HuH-7.5 (cell line): ENCODE measurements around the gene STXBP5.

Experiments
- DNase-seq: peaks from one replicate; pipeline ENCODE4 v3.0.0; 2011; ENCODE audit warnings: low spot score

Gene STXBP5

DNA sequence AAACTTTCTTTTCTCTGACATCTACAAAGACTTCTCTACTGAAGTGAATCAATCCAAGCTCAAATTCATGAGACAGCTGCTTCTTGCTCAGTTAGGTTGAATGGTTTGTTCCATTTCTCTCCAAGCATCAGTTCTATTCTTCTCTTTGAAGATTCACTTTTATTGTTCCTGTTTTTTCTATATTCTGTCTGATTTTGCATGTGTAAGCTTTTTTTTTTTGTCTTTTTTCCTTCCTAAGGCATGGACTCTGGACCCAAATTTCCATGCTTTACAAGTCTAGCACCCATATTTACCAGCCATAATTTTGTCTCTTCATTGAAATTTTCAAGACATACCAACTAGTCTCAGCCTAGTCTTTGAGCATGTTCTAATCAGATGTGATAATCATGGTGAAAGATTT is 25.9 kb upstream of the STXBP5 start:
- no peak for DNase-seq

DNA sequence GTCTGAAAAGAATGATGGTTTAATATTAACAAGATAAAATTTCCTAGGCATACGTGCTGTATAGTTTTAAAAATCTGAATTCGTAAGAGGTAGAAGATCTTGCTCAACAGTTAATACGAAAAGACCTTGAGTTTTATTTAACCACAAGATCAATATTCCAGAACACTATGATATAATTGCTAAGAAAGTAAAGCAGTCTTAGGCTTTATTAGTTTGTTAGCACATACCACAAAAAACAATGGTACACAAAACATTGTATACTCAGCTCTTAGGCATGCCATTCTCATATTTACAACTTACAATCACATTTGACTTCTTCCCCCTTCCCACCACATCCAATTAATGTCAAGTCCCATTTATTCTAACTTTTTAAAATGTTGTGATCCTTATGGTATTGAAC is 24.4 kb upstream of the STXBP5 start:
- no peak for DNase-seq

DNA sequence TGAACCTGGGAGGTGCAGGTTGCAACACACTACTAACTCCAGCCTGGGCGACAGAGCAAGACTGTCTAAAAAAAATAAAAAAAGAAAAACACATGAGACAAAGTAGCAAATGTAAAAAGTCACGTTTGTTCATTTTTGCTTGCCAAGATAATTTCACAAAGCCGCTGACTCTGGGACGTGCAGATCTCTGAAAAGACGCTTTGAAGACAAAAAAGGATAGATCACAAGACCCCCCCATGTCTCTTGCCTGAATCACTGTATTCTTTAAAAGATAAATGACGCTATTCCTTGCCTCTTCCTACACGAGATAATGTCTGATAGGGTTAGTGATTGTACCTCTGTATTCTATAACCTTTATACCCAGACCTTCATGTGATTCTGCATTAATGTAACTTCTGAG is 23.3 kb upstream of the STXBP5 start:
- DNase-seq, result no peak

DNA sequence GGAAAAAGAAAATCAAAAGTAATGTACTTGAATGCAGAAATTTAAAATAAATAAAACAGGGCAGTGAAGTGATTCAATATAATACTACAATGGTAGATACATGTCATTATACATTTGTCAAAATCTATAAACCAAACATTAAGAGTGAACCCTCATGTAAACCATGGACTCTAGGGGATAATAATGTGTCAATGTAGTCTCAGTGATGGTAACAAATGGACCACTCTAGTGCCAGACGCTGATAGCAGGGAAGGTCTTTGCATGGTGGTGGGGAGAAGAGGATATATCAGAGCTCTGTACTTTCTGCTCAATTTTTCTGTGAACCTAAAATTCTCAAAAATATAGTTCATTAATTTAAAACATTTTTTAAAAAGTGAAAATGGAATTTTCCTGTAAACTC is 19.8 kb upstream of the STXBP5 start:
- no peak for DNase-seq

DNA sequence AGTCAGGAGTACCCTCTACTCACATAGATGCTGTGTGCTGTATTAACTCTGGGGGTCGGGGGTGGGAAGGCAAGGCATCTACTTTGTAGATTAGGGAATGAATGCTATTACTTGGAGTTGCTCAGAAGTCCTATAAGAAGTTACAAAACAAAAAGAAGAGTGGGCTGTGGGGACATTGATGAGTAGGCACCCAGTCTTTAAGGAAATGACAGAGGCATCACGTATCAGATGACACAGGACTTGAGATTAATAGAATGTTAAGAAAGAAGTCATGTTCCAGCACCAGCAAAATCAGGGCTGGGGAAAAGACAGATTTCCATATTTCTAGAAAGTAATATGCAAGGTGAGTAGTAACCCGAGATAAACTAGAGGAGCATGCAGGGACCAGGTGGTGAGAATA is 19.0 kb upstream of the STXBP5 start:
- no peak for DNase-seq

DNA sequence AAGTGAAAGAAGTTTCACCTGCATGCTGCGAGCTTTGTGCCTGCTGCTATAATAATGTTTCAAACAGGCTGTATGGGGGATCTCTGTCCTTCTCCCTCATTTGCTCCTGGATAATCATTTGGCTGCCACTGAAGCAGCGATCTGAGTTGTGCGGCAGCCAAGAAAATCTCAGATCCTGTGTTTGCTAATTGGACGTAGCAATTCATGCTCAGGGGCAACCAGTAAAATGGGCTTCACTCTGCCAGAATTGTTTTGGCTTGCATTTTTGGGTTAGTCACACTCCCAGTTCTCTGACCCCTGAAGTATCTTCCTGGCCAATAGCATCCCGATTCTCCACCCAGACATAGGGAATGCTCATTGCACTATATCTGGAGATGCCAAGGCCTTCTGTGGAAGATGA is 13.7 kb upstream of the STXBP5 start:
- DNase-seq, result no peak

DNA sequence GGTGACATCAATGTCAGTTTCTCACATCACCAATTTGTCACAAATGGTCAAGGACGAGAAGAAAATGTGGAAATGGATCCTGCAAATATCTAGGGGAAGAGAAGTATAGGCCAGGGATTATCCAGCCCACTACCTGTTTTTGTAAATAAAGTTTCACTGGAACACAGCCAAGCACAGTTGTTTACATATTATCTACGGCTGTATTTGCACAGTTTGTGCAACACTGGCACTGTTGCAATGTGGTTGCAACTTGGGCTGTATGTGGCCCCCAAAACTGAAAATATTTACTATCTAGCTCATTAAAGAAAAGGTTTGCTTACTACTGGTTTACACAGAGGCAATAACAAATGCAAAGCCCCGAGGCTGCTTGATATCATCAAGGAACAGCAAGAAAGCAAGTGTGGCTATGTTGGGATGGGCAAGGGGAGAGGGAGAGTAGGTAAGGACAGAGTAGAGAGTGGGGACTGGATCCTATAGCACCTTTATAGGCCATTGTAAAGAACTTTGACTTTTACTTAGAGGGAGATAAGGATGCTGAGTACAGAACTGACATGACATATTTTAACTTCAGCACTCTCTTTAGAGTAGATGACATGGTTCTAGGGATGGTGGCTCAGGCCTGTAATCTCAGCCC is 11.8 kb upstream of the STXBP5 start:
- no peak for DNase-seq

DNA sequence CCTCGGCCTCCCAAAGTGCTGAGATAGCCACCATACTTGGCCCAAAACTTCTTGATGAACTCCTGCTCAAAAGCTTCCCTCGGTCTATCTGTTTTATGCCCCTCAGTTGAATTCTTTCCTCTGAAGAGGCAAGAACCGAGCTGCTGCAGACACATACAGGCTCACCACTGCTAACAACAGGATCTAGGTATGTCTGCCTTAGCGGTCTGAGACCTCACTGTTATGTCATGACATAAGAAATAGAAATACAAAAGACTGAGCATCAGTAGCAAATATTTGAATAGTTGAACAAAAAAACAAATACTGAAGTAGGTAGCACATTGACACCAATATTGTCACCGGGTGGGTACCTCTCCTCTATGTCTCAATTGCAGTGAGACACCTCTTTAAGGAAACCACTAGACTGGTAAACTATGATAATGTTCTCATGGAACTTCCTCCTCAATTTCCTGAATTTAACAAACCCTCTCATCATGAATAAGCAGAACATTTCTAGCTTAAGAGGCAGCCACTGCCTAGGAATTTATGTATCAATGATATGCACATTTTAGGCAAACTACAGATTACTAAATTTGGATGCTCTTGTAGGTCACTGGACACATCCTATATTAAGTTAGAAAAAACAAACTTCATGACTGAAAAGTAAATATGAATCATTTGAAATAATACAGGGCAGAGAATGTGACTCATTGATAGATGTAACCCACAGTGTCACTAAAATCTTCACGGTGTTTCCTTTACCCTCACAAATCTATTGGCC is 9.4 kb upstream of the STXBP5 start:
- DNase-seq, result no peak

DNA sequence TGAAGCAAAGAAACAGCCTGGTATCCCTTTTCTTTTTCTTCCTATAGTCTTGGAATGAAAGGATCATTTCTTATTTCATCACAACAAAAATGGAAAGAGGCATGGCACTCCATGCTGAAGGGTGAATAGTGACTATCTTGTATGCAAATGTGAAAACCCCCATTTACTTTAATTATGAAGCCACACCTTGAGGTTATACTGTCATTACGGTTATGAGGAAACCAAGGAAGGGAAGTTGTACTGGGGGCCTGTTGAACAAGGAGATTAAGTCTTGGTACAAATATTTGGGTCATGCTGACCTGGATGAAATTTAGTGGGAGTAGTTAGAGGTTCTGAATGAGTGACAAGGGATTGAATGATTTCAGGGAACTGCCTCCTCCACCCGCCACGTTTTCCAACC is 8.7 kb upstream of the STXBP5 start:
- DNase-seq, result no peak

DNA sequence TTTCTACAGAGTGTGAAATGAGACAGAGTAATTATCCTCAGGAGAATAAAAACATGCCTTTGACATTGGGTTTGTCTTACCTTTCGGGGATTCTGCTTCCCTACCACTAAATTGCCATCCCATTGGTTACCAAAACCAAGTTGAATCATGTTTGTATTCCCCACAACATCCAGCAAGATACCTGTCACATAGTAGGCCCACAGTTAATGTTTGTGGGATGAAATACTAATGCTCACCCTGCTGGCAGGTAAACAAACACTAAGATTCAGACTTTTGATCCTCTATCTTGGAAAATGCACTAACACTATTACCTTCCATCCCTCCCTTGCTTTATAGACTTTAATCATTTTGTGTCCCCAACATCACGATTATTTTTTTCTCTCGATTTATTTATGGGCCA is 8.2 kb upstream of the STXBP5 start:
- no peak for DNase-seq

DNA sequence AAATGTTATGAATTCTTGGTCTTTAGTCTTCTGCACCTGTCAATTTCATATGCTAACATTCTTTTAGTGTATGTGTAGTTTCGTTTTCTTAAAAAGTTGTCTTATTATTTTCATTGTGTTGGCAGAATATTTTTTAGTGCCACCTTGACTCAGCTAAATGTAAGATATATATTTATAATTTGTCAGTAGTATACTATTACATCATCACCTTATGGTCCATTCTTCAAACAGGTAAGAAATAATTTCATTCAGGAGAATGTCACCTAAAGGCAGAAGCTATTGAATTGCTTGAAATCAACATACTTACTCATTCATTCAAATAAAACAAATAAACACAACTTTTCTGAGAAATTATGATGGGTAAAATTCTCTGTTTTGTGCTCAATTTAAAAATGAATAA is 3.5 kb upstream of the STXBP5 start:
- no peak for DNase-seq

DNA sequence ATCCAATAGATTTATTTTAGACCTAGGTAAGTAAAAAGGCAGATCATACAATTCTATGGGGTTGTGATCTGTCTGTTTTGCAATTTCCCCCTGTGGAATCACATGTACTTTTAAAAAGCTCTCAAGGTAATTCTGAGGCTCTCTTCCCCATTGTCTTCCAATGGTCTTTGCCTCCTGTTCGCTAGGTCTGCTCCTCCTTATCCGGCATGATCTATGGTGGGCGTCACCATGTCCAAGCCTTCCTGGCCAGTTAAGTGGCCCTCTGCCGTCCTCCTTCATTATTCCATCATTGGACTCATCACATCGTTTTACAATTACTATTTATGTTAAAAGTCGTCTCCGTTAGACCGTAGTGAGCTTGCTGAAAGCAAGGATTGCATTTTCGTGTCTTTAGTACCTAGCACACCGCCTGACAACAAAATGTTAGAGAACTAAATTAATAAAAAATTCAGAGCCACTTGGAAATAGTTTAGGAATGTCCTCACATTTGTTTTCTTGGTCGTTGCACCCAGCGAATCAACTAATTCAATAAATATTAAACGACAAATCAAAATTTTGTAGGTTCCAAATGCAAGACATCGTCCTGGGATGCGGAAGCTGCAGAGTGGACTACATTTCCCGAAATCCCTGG is 2.2 kb upstream of the STXBP5 start:
- DNase-seq, result no peak

DNA sequence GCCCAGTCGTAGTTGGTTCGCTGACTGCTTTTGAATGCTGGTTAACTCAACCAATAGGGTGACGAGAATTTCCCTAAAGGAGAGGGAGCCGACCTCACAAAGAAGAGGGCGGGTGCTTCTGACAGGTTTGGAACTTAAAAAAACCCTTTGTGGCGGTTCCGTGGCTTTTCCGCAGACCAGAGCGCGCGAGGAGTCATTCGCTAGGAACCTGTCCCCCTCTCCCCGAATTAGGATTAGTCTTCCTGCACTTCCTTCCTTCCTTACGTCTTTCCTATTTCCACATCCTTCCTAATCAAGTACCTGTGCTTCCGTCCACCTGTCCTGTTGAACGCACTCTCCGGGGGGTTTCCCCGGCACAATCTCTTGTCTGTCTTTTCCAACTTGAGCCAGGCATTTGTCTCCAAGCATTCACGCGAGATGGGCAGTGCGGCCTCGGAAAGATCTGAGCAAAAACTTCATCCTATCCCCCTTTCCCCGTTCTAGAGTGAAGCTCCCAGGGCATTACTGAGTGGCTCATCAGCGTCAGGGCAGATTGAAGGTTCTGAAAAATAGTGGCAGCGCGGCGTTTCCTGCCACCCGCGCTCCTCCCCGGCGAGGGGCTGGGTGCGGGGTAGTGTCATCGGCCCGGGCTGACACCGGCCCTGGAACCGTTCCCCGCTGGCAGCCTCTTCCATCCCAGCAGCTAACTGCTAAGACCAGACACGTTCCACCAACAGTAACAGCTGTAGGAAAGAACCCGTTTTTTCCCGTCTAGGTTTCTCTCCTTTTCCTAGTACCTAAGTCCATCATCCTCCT is 1.5 kb upstream of the STXBP5 start:
- DNase-seq, result peak; percentile 95

DNA sequence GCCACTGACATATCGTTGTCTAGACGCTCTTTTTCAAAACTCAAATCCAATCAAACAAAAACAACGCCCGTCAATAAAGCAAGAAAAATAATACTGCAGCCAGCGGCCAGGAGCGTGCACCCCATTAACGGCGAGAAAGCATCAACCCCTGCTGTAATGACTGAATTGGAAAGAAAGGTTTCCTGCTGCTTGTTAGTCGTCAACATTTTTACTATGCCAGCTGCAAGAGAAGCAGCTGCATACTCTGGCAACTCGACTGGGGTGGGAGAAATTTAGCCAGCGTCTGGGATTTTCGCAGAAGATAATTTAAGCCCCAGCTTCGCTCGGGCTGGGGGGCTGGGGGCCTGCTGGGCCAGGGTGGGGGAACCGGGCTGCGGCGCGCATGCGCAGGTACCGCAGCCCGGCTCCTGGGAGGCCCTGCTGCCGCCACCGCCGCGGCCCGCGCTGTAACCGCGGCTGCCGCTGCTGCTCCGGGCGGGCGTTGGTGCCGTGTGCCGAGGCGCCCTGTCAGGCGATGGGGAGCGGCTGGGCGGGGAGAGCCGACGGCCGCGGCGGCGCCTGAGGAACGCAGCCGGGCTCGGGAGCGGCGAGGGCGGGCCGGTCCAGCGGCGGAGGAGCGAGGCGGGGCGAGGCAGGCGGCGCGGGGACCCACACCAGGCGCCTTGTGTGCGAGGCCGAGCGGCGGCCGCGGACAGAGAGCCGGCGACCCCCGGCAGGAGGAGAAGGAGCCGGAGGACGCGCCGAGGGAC is 732 bp upstream of the STXBP5 start:
- DNase-seq, result peak; percentile 85

DNA sequence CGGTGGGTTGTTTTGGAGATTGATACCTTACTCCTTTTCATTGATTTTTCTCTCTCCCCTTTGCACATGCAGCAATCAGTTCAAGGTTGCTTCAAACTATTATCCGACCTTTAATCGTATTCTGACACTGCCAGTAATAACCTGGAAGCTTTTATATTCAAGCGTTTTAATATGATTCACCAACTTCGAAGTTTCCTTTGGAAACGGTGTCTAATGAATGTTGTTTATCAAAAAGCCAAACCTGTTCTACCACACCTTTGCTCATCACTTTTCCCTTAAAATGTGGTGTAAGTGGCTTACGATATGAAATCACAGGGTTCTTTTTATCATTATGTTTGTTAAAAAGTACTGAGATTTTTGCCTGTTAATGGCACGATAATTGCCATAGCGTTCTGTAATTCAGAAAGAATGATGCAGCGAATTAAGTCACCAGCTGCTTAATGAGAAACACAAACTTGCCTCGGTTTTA is 660 bp downstream of the STXBP5 start:
- no peak for DNase-seq

DNA sequence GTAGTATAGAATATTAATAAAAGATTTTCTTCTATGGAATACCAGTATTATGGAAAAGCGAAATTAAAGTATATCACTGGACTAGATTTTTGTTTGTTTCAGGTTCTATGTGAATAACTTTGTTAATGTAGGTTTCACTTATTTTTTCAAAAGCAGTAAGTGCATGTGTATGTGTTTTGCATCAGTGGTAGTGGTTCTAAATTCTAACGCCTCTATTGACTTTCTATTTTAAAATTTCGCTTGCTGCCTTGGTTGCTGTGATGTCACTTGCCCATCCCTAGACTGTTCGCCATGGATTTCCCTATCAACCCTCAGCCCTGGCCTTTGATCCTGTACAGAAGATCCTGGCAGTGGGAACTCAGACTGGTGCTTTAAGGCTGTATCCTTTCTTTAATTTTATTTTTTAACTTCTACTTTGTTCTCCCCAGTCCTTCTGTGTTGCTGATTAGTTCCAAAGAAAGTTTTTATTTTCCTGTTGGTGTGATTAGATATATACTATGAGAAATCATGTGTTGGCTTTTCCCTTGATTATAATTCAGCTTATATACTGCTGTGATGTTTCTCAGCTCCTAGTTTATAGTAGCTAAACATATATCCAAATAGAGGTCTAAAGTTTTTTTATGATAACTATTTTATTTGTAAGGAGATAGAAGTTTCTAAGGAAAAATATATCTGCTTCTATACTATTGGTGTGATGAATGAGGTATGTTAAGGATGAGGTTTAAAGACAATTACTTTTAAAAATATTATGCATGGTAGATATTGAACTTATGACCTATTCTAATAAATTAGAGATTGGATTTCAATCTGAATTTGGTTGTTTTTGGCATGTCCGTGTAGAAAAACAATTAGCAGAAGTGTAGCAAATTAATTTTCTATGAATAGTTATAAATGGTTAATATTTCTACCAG is 1.7 kb downstream of the STXBP5 start:
- peak; percentile 20 for DNase-seq

DNA sequence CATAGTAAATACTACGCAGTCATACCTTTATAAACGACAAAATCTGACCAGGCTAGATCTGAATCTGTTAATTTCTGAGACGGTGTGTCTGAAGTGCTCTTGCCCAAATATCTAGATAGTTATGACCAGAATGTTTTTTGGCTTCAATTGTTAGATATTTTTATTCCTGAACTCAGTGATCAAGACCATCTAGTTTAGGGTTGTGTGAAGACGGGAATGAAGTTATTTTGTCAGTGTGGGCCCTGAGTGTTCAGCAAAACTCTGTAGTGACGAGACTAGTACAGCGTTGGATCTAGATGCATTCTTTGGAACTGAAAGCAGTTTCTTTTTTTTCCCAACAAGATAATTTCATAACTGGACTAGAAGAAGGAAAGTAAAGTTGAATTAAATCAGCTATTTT is 3.1 kb downstream of the STXBP5 start:
- DNase-seq, result no peak

DNA sequence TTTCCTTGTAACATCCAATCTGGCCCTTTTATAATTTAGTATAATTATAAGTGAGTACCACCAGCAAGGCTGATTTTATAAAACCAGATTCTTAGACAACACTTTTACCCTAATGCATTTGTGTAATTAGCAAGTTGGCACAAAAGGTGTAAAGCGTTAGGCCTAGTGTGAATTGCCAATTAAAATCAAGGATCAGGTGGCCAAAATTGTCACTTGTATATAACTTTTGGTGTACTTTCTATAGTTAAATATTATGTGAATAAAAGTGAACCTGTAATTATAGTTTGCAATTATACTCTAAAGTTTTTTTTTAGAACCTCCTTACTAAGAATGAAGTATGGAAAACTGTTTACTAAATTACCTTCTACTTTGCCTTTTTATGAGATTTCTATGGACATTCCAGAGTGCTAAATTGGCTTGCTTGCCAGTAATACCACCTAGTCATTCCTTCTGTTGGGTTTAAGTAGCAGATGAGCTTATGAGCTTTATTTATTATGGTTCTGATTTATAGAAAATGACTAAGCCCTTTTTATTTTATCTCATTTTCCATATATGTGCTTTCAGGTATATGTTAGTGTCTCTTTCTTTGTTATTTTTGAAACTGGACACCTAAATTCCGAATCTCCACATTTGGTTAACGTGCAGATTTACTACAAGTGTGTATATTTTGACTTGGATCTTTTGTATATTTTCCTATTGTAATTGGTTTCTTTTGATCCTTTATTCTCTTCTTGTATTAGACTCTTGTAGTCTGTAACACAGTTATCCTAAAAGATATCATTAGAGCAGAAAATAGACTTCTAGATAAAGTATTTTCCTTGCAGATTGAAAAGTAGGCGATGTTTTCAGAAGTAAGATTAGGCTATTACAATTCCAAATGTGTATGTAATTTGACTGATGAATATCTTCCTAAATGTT is 3.9 kb downstream of the STXBP5 start:
- DNase-seq, result no peak

DNA sequence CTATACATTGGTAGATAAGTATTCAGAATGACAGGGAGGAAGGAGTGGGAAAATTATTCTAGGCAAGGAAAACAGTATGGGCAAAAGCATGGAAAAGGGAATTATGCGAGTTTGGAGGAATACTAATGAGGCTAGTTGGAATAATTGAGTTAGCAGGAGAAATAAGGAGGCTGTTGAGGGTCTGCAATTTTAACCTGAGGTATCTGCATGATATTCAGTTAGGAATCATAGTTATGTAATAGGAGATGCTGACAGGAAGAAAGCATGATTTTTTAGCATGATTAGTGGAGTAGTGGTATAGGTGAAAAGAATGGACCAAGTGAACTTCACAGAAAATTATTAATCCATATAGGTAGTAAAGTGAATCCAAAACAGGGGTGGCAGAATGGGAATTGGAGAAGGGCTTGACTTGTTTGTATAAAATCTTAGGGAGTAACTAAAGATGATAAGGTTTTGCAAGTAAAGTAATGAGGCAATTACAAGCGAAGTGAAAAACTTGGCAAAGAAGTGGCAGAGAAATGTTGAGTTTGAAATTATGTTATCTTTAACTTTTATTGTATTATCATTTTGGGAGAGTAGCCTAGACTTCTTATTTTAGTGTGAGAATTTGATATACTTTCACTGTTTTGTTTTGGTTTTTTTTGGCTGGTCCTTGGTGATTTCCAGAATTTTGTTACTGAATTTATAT is 5.7 kb downstream of the STXBP5 start:
- no peak for DNase-seq
